Inflammatory macrophage treated with lipopolysaccharide for 1 hour (primary cell): Measurements from ENCODE around the gene RGS12.

Experiments used
- DNase-seq, 2 donors: peaks; one replicate each; pipeline ENCODE4 v3.0.0-alpha.2; 2020 to 2022

The RGS12 gene, protein sequence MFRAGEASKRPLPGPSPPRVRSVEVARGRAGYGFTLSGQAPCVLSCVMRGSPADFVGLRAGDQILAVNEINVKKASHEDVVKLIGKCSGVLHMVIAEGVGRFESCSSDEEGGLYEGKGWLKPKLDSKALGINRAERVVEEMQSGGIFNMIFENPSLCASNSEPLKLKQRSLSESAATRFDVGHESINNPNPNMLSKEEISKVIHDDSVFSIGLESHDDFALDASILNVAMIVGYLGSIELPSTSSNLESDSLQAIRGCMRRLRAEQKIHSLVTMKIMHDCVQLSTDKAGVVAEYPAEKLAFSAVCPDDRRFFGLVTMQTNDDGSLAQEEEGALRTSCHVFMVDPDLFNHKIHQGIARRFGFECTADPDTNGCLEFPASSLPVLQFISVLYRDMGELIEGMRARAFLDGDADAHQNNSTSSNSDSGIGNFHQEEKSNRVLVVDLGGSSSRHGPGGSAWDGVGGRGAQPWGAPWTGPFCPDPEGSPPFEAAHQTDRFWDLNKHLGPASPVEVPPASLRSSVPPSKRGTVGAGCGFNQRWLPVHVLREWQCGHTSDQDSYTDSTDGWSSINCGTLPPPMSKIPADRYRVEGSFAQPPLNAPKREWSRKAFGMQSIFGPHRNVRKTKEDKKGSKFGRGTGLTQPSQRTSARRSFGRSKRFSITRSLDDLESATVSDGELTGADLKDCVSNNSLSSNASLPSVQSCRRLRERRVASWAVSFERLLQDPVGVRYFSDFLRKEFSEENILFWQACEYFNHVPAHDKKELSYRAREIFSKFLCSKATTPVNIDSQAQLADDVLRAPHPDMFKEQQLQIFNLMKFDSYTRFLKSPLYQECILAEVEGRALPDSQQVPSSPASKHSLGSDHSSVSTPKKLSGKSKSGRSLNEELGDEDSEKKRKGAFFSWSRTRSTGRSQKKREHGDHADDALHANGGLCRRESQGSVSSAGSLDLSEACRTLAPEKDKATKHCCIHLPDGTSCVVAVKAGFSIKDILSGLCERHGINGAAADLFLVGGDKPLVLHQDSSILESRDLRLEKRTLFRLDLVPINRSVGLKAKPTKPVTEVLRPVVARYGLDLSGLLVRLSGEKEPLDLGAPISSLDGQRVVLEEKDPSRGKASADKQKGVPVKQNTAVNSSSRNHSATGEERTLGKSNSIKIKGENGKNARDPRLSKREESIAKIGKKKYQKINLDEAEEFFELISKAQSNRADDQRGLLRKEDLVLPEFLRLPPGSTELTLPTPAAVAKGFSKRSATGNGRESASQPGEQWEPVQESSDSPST (N-terminal part only)

DNA sequence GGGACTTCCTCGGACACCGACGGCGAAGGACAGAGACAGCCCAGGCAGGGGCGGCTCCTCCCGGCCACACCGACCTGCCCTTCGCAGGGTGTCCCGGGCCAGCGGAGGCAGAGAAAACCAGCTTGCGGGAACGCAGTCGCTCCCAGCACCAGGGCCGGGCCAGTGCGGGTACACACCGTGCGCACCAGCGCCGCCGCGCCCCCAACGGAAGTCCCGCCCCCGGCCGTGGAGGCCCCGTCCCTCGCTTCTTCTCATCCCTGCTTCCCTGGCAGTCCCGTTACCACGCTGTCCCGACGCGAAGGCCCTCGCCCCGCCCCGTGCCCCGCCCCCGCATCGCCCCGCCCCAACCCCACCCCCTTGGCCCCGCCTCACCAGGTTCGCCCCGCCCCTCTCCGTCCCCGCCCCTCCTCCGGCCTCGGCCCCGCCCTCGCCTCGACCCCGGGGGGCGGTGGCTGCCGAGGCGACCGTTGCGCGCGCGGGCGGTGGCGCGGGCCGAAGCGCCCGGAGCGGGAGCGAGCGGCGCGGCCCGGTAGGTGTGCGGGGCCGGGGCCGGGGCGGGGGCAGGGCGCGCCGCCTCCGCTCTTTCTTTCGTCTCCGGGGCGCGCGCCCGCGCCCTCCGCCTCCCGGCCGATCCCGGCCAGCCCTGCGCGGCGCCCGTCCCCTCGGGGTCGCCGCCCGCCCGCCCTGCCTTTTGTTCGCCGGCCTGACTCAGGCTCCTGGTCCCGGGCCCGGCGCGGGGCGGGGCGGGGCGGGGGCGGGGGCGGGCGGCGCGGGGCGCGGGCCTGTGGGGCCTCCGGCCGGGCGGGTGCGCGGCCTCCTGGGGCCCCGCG, at the start of gene RGS12:
TSS of gene RGS12 (plus strand) at position 451 of the 830 bp plus-strand sequence. CDS start 23,150 bp downstream, outside the sequence.
- DNase-seq = peak; percentile 77 to 88

GRCh38 chr4:3243136-3243780, 49.6 kb upstream of the RGS12 start:
- no peak for DNase-seq

GRCh38 chr4:3244002-3244401, 48.8 kb upstream of the RGS12 start:
- no peak for DNase-seq

DNA sequence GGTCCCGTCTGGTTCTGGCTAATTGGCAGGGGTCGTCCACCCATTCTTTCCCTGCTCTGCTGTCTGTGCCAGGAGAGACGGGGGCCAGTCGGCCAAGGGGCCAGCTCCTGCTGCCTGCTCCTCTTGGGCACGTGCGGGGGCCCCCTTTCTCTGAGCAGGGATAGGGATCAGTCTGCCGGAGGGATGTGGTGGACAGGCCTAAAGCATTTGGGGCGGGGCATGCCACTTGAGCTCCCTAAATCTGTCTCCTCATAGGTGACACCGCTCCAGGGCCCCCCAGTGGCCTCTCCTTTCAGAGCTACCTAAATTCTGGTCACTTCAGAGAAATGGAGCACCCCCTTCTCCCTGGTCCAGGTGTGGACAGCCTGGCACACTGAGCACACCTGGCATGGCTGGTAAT, 48.1 kb upstream of the RGS12 start:
- no peak for DNase-seq

DNA sequence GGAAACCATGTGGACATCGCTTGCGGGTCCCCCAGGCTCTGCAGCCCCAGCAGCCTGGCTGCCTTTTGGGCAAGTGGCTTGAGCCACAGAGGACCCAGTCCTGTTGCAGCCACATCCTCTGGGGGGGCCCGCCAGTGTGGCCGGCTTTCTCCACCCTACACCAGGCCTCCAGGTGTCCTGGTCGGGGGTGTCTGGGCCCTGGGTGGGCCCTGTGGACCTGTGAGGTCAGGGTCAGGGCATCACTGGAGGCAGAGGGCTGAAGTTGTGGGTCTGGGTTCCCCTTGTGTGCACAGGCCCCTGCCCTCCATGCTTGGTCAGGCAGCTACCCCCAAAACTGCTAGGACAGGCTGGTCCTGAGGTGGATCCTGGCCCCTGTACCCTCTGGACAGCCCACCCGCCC, 47.1 kb upstream of the RGS12 start:
- DNase-seq = no peak

GRCh38 chr4:3246458-3247398, 46.1 kb upstream of the RGS12 start:
- DNase-seq = no peak

DNA sequence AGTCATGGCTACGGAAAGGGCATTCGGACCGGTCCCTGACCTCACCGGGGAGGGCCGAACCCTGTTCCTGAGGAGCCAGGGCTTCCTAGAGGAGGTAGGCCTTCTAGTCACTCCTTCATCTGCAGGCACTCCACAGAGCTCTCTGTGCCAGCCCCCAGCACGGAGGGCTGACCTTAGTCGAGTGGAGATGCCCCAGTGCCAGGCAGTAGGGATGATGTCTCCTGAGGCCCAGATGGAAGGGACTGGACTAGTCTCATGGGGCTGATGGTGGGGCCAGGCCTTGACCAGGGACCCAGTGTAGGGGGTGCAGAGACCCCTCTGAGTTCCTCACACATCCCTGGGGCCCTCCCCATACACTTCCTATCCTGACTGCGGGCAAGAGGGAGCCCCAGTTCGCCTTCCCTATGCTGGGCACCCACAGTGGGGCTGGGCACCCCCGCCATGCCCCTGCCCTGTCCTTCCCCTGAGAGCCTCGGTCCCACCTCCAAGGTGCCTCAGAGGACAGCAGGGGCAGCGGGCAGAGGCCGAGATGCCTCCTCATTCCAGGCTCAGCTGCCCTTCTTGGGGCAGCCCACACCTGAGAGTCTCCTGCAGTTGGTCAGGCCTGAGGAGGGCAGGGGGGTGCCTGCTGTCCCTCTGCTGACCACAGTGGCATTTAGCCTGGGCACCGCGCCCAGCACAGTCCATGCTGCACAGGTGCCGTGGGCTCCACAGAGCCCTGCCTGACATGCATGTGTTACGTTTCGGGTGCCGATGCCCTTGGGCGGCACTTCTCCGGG, 45.2 kb upstream of the RGS12 start:
- DNase-seq = no peak

GRCh38 chr4:3248178-3248480, 44.7 kb upstream of the RGS12 start:
- no peak for DNase-seq

DNA sequence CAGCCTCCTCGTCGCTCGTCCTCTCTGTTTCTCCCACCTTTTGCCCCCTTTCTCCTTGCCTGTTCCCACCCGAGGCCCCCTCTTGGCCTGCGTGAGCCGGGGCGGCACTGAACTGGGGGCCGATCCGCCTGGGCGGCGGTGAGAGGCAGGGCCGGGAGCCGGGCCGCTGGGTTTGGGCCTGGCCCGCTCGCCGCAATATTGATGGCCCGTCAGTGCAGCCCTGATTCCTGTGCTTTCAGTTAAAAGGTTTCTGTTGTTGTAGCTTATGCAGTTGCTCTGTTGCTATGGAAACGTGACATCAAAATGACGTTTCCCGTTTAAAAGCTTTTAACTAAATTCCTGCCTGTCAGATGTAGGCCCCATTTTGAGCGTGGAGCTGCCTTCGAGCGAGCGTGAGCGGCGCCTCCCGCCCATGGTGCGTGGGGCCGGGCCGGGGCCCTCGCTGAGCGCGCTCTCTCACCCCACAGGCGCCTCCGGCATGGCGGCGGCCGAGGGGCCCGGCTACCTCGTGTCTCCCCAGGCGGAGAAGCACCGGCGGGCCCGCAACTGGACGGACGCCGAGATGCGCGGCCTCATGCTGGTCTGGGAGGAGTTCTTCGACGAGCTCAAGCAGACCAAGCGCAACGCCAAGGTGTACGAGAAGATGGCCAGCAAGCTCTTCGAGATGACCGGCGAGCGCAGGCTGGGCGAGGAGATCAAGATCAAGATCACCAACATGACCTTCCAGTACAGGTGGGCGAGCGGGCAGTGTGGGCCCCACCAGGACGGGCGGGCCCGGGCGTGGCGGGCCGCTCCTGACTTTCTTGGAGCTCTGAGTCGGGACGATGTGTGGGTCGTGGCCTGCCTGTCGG, 43.8 kb upstream of the RGS12 start, which contains the start of gene MSANTD1:
TSS of gene MSANTD1 (plus strand) at position 349 of the 851 bp plus-strand sequence. CDS start at position 413, 64 bp downstream.
- no peak for DNase-seq

DNA sequence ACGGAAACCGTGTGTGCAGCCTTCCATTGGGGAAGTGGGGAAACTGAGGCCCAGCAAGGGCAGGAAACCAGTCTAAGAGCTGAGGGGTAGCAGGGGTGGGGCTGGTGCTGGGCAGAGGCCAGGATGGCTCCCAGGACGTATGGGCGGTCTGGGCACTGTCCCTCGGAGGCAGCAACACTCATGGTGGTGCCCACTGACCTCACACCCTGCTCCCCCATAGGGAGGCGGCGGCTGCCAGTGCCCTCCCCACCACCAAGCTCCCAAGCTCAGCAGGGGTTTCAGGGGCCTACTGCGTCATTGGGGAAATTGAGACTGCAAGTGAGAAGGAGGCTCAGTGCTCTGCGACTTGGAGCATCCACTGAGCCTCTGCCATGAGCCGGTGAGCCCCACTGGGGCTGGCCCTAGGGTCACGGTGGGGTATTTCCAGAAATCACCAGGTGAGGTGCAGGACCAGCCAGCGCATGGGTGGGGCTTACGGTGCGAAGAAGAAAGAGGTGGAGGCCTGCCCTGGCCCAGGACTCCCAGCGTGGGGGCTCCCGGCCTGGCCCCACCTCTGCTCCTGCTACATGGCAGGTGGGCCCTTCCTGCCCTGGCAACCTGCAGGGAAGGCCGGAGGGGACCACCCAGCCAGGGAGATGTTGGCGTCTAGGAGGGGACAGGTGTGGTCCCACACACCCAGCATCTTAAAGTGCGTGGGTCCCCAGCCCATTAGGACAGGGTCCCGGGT, 42.9 kb upstream of the RGS12 start:
- no peak for DNase-seq

DNA sequence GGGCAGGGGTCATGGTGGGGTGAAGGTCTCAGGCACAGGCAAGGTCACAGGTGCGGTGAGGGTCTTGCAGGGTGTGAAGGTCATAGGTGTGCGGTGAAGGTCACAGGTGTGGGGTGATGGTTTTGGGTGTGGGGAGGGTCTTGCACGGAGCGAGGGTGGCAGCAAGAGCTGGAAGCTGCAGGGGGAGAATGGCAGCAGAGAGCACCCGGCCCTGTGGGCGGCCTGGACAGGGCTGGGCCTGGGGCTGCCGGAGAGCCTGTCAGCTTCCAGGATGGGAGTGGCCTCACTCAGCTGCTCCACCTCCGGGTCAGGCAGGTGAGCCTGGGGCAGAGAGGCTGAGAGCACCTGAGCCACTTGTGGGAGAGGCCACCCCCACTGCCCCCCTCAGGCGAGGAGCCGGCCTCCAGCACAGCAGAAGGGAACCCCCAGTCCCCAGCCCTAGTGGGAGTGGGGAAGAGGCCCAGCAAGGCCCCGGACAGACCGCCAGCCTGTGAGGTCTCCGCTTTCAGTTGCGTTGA, 42.3 kb upstream of the RGS12 start:
- no peak for DNase-seq

GRCh38 chr4:3250956-3251690, 41.7 kb upstream of the RGS12 start:
- DNase-seq = no peak

GRCh38 chr4:3251691-3252479, 40.9 kb upstream of the RGS12 start:
- no peak for DNase-seq

- DNase-seq = no peak
Measured at GRCh38 chr4:3252480-3252828, 40.4 kb upstream of the RGS12 start.

GRCh38 chr4:3252831-3253641, 39.8 kb upstream of the RGS12 start:
- DNase-seq = no peak
